GM12872 (cell line): Measurements from ENCODE around the gene KLHL34.

Source experiments
- CTCF ChIP-seq: IDR thresholded peaks from 3 replicates; pipeline ENCODE4 v1.5.1; 2011; ENCODE audit warnings: low read depth, mild to moderate bottlenecking, low read length, moderate library complexity; ENCODE audit not compliant: insufficient read depth

Gene KLHL34

GRCh38 chrX:21691512-21692018 lies 33.4 kb upstream of the KLHL34 start:
- no peak for TF ChIP-seq CTCF

GRCh38 chrX:21683941-21684340 lies 25.8 kb upstream of the KLHL34 start:
- no peak for TF ChIP-seq CTCF

GRCh38 chrX:21678048-21678612 lies 20.0 kb upstream of the KLHL34 start:
- TF ChIP-seq CTCF, result no peak

- TF ChIP-seq CTCF, result no peak
These were observed 17.8 kb upstream of the KLHL34 start for GRCh38 chrX:21675931-21676330.

GRCh38 chrX:21674430-21675186 lies 16.5 kb upstream of the KLHL34 start:
- TF ChIP-seq CTCF, result no peak

GRCh38 chrX:21666679-21667078 lies 8.5 kb upstream of the KLHL34 start:
- no peak for TF ChIP-seq CTCF

GRCh38 chrX:21666252-21666651 lies 8.1 kb upstream of the KLHL34 start:
- no peak for TF ChIP-seq CTCF
